GM12878 (cell line): Measurements from ENCODE around the gene YES1. TPM values are rescaled to one million over a fixed set of nuclear protein-coding genes. Genes with fewer than 3 reads are reported as not detected.
"Not testable (repeated sequence)": the region's sequence is repeated elsewhere in the genome, so short reads cannot be mapped to it uniquely, and the experiment has no call there.

Experiments
- ATAC-seq: fragments of 200-7000 bp; cut with Tn5 transposase; 3 replicates; pipeline ENCODE4 v1.9.1; 2020; ENCODE audit warnings: mild to moderate bottlenecking, moderate library complexity
- BruUV-seq: library from RNA; stranded (reverse); fragments of 400-500 nt; replicated peaks from 2 replicates; lab custom pipeline; 2021; lab: Mats Ljungman, UMichigan
- CTCF ChIA-PET: fragments of 300-600 bp; sonication (Branson Sonifier 250); formaldehyde crosslinking; extraction: SDS; loops from one replicate; lab custom pipeline; 2021; ENCODE audit warnings: inconsistent platforms; lab: Yijun Ruan, JAX
- POLR2A ChIA-PET: fragments of 350-600 bp; formaldehyde crosslinking; extraction: SDS; loops from one replicate; lab custom pipeline; 2021; ENCODE audit warnings: inconsistent platforms; lab: Charles Lee
- RAD21 ChIA-PET: fragments of 300-600 bp; sonication (Branson Sonifier 250); formaldehyde crosslinking; loops from one replicate; lab custom pipeline; 2023; ENCODE audit warnings: antibody characterized with exemption; ENCODE audit not compliant: unreplicated experiment; lab: Charles Lee
- SMC1A ChIA-PET: fragments of 300-600 bp; sonication (Branson Sonifier 250); formaldehyde crosslinking; loops from one replicate; lab custom pipeline; 2023; ENCODE audit not compliant: unreplicated experiment, uncharacterized antibody; lab: Charles Lee
- DNase-seq: peaks from one replicate; pipeline ENCODE4 v3.0.0-alpha.2; 2011; ENCODE audit warnings: low read depth, low spot score
- FAIRE-seq: peaks from 3 replicates; lab custom pipeline; 2011; peaks lifted over from hg19 to GRCh38; lab: Jason Lieb, UNC
- H2AFZ ChIP-seq: 2 replicates; pipeline ENCODE4 v1.6.0; 2011; ENCODE audit warnings: low read depth, low read length, control low read depth; ENCODE audit not compliant: control insufficient read depth
- H3K27ac ChIP-seq: 2 replicates; pipeline ENCODE4 v1.5.1; 2011; ENCODE audit warnings: control low read depth; ENCODE audit not compliant: control insufficient read depth, insufficient read depth
- H3K27me3 ChIP-seq, 2 experiments: replicated peaks in 1 of 2; 2 replicates each; pipeline versions ENCODE4 v1.6.0 to v1.6.1; 2011; ENCODE audit warnings: low read length in 1 of 2; ENCODE audit not compliant: control insufficient read depth in 2 of 2, insufficient read depth in 2 of 2
- H3K36me3 ChIP-seq, 2 experiments: 2 replicates each; pipeline ENCODE4 v1.5.1; 2011; ENCODE audit warnings: low read length in 1 of 2; ENCODE audit not compliant: control insufficient read depth in 2 of 2, insufficient read depth in 2 of 2
- H3K4me1 ChIP-seq: 2 replicates; pipeline ENCODE4 v1.6.1; 2011; ENCODE audit warnings: mild to moderate bottlenecking, low read length, moderate library complexity, mixed read lengths; ENCODE audit not compliant: control insufficient read depth, insufficient read depth
- H3K4me2 ChIP-seq: 2 replicates; pipeline ENCODE4 v1.6.0; 2011; ENCODE audit warnings: control low read depth; ENCODE audit not compliant: control insufficient read depth, insufficient read depth
- H3K4me3 ChIP-seq: fragments of 200-600 bp; sonication (generic); 2 replicates; pipeline ENCODE4 v1.5.1; 2016
- H3K79me2 ChIP-seq: 2 replicates; pipeline ENCODE4 v1.6.0; 2011; ENCODE audit warnings: low read length; ENCODE audit not compliant: control insufficient read depth, insufficient read depth
- H3K9ac ChIP-seq: 2 replicates; pipeline ENCODE4 v1.8.0; 2011; ENCODE audit warnings: low read length, control low read depth, mixed read lengths; ENCODE audit not compliant: control insufficient read depth, insufficient read depth
- H3K9me3 ChIP-seq: replicated peaks from 3 replicates; pipeline ENCODE4 v1.5.1; 2011; ENCODE audit warnings: mild to moderate bottlenecking, low read length; ENCODE audit not compliant: control insufficient read depth, insufficient read depth
- H4K20me1 ChIP-seq: 2 replicates; pipeline ENCODE4 v1.6.0; 2011; ENCODE audit not compliant: control insufficient read depth, insufficient read depth
- BHLHE40 ChIP-seq, 2 experiments: fragments of 450-650 bp in 1 of 2; IDR thresholded peaks; 2 replicates each; pipeline ENCODE4 v1.6.1; 2011 to 2017; ENCODE audit warnings: low read depth in 2 of 2, borderline replicate concordance in 1 of 2, improper control_type of control experiment in 1 of 2, low read length in 1 of 2, mild to moderate bottlenecking in 1 of 2
- FOS ChIP-seq: IDR thresholded peaks from 3 replicates; pipeline ENCODE4 v1.6.1; 2011; ENCODE audit warnings: borderline replicate concordance; ENCODE audit not compliant: insufficient read length; ENCODE audit errors: extremely low read depth
- HSF1 ChIP-seq: fragments of 150-350 bp; IDR thresholded peaks from 2 replicates; pipeline ENCODE4 v1.6.1; 2014; ENCODE audit warnings: mild to moderate bottlenecking, low read depth, low read length
- SP1 ChIP-seq: IDR thresholded peaks from one replicate; pipeline ENCODE4 v1.6.1; 2011; ENCODE audit warnings: low read depth, low read length
- ZNF592 ChIP-seq: fragments of 450-650 bp; IDR thresholded peaks from 2 replicates; pipeline ENCODE4 v1.6.1; 2017; ENCODE audit warnings: mild to moderate bottlenecking, moderate library complexity
- WGBS: methylation state at CpG from one replicate; pipeline ENCODE4 v1.1.6; 2016; ENCODE audit warnings: low lambda C conversion rate; ENCODE audit not compliant: insufficient replicate concordance, insufficient coverage; ENCODE audit errors: missing lambda C conversion rate; 5-methylcytosine and 5-hydroxymethylcytosine counted together
- in situ Hi-C: fragments of 300-500 bp; cut with MboI; formaldehyde crosslinking; loops from 9 replicates; pipeline ENCODE4 v1.14.3; 2018; ENCODE audit warnings: mixed read lengths
- intact Hi-C: fragments of 100-400 bp; cut with micrococcal nuclease; formaldehyde crosslinking; loops from one replicate; pipeline ENCODE4 v1.14.2; 2022; ENCODE audit not compliant: unreplicated experiment
- polyA plus RNA-seq, 11 experiments: library from polyadenylated mRNA; depleted of rRNA in 4 of 11; unstranded in 6 of 11; stranded (reverse) in 5 of 11; fragments of >200 nt; fragmentation: Nextera tagmentation in 4 of 11; fragmentation: Illumina TruSeq in 1 of 11; extraction: Ambion mirVana in 4 of 11; extraction: Trizol in 1 of 11; gene quantifications; 1 replicate in 1 of 11; 2 replicates in 10 of 11; pipeline versions ENCODE4 v1.2.1 to v1.2.3, GENCODE V29; 2011 to 2016; ENCODE audit warnings: inconsistent platforms in 2 of 11, missing spikeins in 2 of 11, low read depth in 1 of 11
- total RNA-seq, 4 experiments: library from RNA; depleted of rRNA in 3 of 4; stranded (reverse); fragments of >200 nt in 3 of 4; fragmentation: Illumina TruSeq in 1 of 4; extraction: Trizol in 1 of 4; gene quantifications; 2 replicates each; pipeline versions ENCODE4 v1.2.1 to v1.2.3, GENCODE V29; 2013 to 2021
- TF ChIP-seq, protein P1 (sequence below): fragments of 450-650 bp; IDR thresholded peaks from 2 replicates; pipeline ENCODE4 v1.6.1; 2017; ENCODE audit warnings: mild to moderate bottlenecking, low read depth, inconsistent platforms; ENCODE audit not compliant: poor library complexity, severe bottlenecking

The YES1 gene
- total and polyA plus RNA-seq, 10 of the 15 experiments (the other 5 are each of a cell fraction or from before 2014, with no cell fraction given): 2.3 to 7.9 (median 5.8) TPM

DNA sequence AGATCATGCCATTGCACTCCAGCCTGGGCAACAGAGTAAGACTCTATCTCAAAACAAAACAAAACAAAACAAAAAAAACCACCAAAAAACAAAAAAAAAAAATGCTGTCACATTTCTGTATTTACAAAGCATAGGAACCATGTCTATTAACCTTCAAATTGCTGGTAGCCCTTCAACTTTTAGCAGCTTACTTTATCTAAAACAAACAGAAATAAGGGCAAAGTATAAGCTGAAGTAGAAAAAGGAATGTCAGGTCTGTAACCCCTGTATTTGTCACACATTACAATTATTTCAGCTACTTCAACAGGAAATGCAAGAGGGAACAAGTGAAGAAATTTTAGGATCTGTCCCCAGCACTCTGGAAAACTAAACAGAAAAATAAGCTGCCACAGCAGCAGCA is 129.2 kb downstream of the YES1 start (continued):
- TF ChIP-seq BHLHE40 (IDR thresholded peaks at IDR 0.05; ENCODE audit: borderline replicate concordance in 1 of 2, low read depth in 2 of 2, low read length in 1 of 2) (no peak), HSF1 (no peak), FOS (no peak), ZNF592 (no peak), SP1 (no peak)
- TF ChIP-seq, protein P1, sequence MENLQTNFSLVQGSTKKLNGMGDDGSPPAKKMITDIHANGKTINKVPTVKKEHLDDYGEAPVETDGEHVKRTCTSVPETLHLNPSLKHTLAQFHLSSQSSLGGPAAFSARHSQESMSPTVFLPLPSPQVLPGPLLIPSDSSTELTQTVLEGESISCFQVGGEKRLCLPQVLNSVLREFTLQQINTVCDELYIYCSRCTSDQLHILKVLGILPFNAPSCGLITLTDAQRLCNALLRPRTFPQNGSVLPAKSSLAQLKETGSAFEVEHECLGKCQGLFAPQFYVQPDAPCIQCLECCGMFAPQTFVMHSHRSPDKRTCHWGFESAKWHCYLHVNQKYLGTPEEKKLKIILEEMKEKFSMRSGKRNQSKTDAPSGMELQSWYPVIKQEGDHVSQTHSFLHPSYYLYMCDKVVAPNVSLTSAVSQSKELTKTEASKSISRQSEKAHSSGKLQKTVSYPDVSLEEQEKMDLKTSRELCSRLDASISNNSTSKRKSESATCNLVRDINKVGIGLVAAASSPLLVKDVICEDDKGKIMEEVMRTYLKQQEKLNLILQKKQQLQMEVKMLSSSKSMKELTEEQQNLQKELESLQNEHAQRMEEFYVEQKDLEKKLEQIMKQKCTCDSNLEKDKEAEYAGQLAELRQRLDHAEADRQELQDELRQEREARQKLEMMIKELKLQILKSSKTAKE: no peak

- in situ Hi-C loops, H3K9me3 ChIP-seq, RAD21 ChIA-PET, H2AFZ ChIP-seq, FAIRE-seq, intact Hi-C loops, DNase-seq, POLR2A ChIA-PET, H3K4me3 ChIP-seq, H3K4me2 ChIP-seq, H3K27me3 ChIP-seq, BruUV-seq, H3K27ac ChIP-seq, H3K9ac ChIP-seq, ATAC-seq, H4K20me1 ChIP-seq, H3K4me1 ChIP-seq, H3K36me3 ChIP-seq, H3K79me2 ChIP-seq: not testable (repeated sequence)
- WGBS: 94% methylated on average over 8 of the region's 9 CpGs
- ChIA-PET SMC1A (interaction anchor here (0.8 kb wide), 1 partner anchor 9 kb away, joined by 4 read pairs; no protein-coding TSS in a partner anchor), CTCF (interaction anchor here (0.6 kb wide), 1 partner anchor 148 kb away, joined by 3 read pairs; no protein-coding TSS in a partner anchor)
Observed at GRCh38 chr18:682416-682815, 129.6 kb downstream of the YES1 start.
